ENCODE measurements around the gene NOP56. TPM values are rescaled to one million over a fixed set of nuclear protein-coding genes. Genes with fewer than 3 reads are reported as not detected.

The NOP56 gene, protein sequence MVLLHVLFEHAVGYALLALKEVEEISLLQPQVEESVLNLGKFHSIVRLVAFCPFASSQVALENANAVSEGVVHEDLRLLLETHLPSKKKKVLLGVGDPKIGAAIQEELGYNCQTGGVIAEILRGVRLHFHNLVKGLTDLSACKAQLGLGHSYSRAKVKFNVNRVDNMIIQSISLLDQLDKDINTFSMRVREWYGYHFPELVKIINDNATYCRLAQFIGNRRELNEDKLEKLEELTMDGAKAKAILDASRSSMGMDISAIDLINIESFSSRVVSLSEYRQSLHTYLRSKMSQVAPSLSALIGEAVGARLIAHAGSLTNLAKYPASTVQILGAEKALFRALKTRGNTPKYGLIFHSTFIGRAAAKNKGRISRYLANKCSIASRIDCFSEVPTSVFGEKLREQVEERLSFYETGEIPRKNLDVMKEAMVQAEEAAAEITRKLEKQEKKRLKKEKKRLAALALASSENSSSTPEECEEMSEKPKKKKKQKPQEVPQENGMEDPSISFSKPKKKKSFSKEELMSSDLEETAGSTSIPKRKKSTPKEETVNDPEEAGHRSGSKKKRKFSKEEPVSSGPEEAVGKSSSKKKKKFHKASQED
- 350 and 393 TPM in 2 replicates for total RNA-seq (2014; rRNA removed; shearing (Covaris generic))
- 151 and 161 TPM in 2 replicates for polyA plus RNA-seq (2015; cell fraction: cytosol; rRNA removed)
- polyA plus RNA-seq (2015; cell fraction: nucleus; rRNA removed): 1,271 and 1,364 TPM in 2 replicates

DNA sequence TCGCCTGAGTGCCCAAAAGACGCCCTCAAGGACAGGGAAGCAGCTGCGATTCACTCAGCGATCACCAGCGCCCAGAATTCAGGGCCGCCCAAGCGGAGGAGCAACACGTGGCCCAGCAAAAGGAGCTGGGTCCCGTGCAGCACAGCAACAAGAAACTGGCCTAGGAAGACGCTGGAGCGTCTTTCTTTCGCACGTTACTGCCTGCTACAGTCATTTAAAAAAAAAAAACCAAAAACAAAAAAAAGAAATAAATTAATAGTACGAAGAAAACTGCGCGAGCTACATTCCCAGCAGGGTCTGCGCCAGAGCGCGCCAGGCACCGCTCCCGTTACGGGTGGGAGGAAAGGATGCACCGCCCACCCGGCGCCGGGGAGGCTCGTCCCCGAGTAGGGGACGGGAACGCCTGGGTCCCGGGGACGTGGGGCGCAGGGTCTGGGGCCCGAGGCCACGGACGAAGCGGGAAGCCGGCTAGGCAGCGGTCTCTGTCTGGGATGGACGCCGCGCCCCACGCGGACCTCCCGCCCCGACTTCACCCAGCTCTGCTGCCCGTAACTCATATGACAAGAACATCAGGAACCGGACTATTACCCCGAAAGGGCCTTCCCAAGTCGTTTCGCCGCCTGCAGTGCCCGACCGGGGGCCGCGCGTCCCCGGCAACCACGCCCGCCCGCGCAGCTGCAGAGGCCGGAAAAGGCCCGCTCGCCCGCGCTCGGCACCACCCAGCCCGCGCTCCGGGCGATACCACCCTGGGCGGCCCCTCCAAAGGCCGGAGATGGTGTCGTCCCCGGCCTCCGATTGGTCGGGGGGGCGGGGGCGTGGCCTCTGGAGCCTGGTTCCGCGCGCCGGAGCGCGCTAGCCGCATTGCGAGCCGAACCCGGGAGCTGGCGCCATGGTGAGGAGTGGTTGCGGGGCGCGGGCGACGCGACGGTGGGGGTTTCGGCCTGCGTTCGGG, at the start of gene NOP56:
Gene NOP56 (plus strand): TSS at position 861 of the 952 bp plus-strand sequence. CDS start 29 bp downstream, at position 890.
- in situ Hi-C loops (cut with HindIII; ENCODE audit: low pct_unique_long_range_greater_than_20kb, low sequenced_read_pairs): no loop called here
- peak; percentile 92 for DNase-seq (ENCODE audit: low read depth, low spot score)

DNA sequence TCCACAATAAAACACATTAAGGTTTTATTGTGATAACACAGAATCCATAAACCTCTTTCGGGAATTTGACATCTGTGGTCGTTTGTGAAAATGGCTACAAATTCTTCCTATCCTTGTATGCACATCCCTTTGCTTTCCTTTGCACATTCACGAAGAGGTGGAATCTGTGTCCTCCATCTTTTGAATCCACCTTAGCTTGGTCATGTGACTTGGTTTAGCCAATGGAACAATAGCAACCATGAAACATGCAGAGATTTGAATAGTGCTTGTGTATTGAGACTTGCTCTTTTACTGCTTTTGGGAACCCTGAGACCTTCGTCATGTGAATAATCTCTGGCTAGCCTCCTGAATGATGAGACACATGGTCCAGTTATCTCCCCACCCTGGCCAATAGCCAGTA, 49.7 kb upstream of the NOP56 start:
- peak; percentile 43 for DNase-seq (ENCODE audit: low read depth, low spot score)
- in situ Hi-C loops (cut with HindIII; ENCODE audit: low pct_unique_long_range_greater_than_20kb, low sequenced_read_pairs): no loop called here

DNA sequence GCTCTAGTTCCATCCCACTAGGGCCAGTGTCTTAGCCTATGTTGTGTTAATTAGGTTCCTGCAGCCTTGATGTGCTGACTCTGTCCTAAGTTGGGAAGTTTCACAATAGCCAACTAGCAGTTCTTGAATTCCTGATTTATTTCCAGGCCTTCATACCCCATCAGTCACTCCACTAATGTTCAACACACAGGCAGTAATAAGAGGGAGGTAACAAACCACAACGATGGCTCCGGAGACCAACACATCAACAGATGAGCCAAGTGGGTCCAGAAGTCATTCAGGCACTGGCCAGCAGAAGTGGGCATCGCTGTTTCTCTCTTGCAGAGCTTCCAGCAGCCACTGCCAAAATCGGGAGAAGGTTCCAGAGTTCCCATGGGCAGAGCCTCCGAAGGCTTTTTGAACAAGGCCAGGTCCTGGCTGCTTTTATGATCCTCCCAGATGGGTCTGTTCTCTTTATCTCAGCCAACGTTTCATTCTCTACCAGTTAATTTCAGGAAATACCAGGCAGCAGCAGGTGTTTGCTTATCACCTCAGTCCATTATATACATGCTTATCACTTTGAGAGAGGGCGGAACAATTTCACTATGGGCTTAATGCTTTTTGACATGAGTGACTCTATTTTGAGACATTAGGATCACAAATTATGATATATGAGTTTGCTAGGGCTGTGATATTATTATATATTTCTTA, 48.5 kb upstream of the NOP56 start:
- in situ Hi-C loops (cut with HindIII; ENCODE audit: low pct_unique_long_range_greater_than_20kb, low sequenced_read_pairs): no loop called here
- no peak for DNase-seq (ENCODE audit: low read depth, low spot score)

DNA sequence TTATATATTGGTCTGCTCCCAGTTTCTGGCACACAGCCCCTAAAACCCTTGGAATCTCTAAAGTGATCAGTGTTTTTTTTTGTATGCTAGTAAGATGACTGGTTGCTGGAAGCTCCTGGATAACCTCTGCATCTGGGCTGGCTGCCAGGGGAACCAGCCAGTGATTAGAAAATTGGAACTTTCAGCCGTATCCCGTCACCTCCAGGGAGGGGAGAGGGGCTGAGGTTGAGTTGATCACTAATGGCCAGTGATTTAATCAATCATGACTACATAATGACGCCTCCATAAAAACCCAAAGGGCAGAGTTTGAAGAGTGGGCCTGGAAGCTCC, 48.0 kb upstream of the NOP56 start:
- DNase-seq (ENCODE audit: low read depth, low spot score): no peak
- in situ Hi-C loops (cut with HindIII; ENCODE audit: low pct_unique_long_range_greater_than_20kb, low sequenced_read_pairs): no loop called here

DNA sequence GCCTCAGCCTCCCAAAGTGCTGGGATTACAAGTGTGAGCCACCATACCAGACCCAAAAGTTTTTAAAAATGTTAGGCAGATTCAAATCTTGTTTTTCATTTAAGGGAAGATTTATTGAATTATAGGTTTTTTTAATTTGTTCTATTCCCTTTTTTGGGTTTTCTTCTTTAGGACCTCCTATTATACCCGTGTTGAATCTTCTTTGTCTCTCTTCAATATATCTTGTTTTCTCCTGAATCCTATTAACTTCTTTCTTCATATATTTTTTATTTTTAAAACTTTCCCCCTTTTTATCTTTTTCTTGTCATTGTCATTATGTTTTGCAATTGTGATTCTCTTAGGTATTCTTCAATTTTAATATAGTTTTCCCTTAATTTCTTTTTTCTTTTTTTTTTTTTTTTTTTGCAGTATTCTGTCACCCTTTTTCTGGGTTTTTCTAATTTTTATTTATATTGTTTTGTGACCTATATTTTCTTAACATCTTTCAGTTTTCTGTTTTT, 45.9 kb upstream of the NOP56 start:
- in situ Hi-C loops (cut with HindIII; ENCODE audit: low pct_unique_long_range_greater_than_20kb, low sequenced_read_pairs): no loop called here
- no peak for DNase-seq (ENCODE audit: low read depth, low spot score)

DNA sequence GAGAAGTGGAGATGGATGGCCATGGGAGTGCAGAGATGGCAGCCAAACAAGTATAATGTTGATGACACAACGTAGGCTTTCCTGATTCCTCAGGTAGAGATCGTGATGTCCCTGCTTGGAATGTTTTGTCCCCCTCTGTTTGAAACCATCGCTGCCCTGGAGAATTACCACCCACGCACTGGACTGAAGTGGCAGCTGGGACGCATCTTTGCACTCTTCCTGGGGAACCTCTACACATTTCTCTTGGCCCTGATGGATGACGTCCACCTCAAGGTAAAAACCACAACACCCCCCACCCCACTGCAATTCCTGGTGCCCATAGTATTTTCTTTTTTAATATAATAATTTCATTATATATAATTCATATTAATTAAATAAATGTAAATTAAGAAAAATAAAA, 42.1 kb upstream of the NOP56 start:
- in situ Hi-C loops (cut with HindIII; ENCODE audit: low pct_unique_long_range_greater_than_20kb, low sequenced_read_pairs): no loop called here
- DNase-seq (ENCODE audit: low read depth, low spot score): no peak

DNA sequence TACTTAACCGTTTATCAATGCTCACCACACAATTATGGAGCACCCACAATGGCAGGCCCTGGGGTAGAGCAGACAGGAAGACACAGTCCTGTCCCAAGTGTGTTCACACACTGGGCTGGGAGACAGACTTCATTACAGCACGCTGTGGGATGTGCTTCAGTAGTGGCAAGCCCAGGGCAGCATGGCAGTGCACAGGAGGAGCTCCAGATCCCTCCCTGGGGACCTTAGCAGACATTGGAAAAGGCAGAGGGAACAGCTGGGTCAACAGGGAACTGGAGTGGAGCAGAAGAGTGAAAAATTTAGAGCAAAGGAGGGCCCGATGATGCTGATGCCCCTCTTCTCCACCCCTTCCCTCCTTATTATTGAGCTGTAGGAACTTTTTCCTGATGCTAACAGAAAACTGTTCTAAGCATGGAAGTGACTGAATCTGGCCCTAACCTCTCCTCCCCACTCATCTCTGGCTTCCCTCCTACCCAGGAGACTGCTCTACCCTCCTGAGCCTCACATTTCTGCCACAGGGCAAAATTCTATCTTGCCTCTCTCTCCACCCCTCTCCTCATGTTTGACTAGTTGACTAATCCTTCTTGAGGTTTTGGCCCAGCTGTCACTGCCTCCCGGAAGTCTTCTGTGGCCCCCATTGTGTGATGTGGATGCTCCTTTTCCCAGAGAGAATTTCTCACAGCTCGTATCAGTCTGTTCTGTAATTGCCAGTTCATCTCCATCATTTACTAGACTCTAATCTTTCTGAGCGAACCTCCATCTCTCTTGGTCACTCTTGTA, 41.3 kb upstream of the NOP56 start:
- in situ Hi-C loops (cut with HindIII; ENCODE audit: low pct_unique_long_range_greater_than_20kb, low sequenced_read_pairs): no loop called here
- no peak for DNase-seq (ENCODE audit: low read depth, low spot score)

DNA sequence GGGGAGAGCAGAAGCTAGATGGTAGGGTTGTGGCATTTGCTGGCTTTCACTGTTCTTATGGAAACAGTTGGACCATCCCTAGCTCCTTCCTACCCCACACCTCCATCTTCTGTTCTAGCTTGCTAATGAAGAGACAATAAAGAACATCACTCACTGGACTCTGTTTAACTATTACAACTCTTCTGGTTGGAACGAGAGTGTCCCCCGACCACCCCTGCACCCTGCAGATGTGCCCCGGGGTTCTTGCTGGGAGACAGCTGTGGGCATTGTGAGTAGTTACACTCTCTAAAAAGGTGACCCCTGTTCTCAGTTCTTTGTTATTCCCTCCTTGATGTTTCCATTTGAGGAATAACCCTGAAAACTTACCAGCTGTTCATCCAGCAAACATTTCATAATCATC, 40.4 kb upstream of the NOP56 start:
- in situ Hi-C loops (cut with HindIII; ENCODE audit: low pct_unique_long_range_greater_than_20kb, low sequenced_read_pairs): no loop called here
- DNase-seq (ENCODE audit: low read depth, low spot score): no peak

DNA sequence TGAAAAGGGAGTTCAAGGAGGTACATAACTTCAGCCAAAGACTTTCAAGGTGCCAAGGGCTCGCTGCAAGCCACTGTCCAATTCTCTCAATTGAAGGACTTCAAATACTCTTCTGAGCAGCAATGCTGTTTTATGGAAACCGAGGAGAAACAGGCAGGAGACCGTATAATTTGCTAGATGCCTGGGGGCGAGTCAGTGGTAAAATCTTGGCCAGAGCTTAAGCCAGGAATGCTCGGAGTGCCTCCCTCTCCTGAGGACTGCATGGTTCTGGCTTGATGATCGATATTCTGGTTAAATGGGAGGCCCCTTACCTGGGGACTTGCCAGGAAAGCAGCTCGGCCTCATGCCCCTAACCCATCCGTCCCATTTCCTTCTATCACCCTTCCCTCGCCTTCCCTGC, 35.8 kb upstream of the NOP56 start:
- in situ Hi-C loops (cut with HindIII; ENCODE audit: low pct_unique_long_range_greater_than_20kb, low sequenced_read_pairs): no loop called here
- DNase-seq (ENCODE audit: low read depth, low spot score): no peak

DNA sequence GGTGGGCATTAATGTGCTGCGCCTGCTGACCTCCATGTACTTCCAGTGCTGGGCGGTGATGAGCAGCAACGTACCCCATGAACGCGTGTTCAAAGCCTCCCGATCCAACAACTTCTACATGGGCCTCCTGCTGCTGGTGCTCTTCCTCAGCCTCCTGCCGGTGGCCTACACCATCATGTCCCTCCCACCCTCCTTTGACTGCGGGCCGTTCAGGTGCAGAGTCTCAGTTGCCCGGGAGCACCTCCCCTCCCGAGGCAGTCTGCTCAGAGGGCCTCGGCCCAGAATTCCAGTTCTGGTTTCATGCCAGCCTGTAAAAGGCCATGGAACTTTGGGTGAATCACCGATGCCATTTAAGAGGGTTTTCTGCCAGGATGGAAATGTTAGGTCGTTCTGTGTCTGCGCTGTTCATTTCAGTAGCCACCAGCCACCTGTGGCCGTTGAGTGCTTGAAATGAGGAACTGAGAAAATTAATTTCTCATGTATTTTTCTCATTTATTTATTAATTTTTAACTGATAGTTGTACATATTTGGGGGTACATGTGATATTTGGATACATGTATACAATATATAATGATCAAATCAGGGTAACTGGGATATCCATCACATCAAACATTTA, 35.2 kb upstream of the NOP56 start:
- no peak for DNase-seq (ENCODE audit: low read depth, low spot score)
- in situ Hi-C loops (cut with HindIII; ENCODE audit: low pct_unique_long_range_greater_than_20kb, low sequenced_read_pairs): no loop called here

DNA sequence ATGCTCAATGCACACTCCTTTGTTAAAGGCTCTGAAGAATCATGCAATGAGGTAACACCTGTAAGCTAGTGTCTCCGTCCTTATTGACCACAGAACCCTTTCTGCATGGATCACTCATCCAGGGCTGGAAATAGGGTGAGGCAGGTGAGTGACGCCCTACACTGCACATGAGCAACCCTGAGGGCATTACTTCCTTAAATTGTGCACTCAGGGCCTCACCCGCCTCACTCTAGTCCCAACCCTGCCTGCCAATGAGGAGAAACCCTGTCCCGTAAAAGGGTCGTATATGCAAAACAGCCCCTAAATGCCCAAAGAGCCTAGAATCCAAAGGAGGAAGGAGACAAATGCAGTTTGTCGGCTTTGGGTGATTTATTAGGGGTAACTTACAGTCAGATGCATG, 33.6 kb upstream of the NOP56 start:
- in situ Hi-C loops (cut with HindIII; ENCODE audit: low pct_unique_long_range_greater_than_20kb, low sequenced_read_pairs): no loop called here
- DNase-seq (ENCODE audit: low read depth, low spot score): no peak

DNA sequence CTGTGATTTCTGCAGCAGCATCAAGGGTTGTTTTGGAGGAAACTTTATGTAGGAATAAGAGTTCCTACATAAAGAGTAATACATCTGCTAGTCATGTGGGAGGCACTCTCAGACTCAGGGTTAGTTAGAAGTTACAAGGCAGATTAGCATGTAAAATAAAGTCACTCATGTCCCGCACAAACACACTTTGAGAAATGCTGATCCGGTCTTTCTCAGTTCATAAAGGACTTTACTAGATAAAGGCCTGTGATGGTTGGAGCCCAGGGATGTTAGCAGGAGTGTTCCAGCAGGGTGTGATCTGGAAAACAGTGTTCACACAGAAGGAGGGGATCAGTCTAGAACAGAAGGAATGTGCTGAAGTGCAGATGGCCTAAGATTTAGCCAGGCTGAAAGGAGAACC, 33.1 kb upstream of the NOP56 start:
- in situ Hi-C loops (cut with HindIII; ENCODE audit: low pct_unique_long_range_greater_than_20kb, low sequenced_read_pairs): no loop called here
- DNase-seq (ENCODE audit: low read depth, low spot score): no peak

DNA sequence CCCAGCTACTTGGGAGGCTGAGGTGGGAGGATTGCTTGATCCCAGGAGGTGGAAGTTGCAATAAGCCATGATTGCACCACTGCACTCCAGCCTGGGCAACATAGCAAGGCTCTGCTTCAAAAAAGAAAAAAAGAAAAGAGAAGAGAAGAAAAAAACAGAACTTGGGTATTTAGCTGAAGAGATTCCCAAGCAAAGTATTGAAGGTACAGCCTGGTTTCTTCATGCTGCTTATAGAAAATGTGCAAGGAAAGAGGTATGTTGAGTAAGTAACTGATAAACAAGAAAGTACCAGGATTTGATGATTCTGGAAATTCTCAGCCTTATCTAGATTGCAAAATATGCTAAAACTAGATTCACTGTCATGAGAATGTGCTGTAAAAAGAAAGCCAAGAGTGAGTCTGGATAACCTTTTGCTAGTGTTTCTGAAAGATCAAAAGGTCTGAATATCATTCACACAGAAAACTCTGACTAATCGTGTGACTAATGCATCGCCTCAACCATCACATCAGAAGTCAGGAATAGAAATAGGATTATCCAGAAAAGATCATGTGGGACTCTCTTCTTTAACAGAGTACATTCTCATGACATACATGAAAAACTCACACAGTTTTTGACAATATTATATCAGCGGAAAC, 32.4 kb upstream of the NOP56 start:
- peak; percentile 35 for DNase-seq (ENCODE audit: low read depth, low spot score)
- in situ Hi-C loops (cut with HindIII; ENCODE audit: low pct_unique_long_range_greater_than_20kb, low sequenced_read_pairs): no loop called here

DNA sequence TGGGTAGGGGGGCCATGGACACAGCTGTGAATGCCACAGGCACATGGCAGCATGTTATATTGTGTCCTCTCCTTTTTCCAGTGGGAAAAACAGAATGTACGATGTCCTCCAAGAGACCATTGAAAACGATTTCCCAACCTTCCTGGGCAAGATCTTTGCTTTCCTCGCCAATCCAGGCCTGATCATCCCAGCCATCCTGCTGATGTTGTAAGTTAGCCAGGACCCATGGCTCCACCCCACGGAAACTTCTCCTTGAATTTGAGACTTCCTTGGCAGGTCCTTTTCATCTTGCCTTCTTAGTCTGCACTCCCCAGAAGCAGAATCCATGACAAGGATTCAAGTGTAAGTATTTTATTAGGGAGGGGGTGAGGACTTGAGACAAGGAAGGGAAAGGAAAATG, 28.2 kb upstream of the NOP56 start:
- in situ Hi-C loops (cut with HindIII; ENCODE audit: low pct_unique_long_range_greater_than_20kb, low sequenced_read_pairs): no loop called here
- DNase-seq (ENCODE audit: low read depth, low spot score): no peak

DNA sequence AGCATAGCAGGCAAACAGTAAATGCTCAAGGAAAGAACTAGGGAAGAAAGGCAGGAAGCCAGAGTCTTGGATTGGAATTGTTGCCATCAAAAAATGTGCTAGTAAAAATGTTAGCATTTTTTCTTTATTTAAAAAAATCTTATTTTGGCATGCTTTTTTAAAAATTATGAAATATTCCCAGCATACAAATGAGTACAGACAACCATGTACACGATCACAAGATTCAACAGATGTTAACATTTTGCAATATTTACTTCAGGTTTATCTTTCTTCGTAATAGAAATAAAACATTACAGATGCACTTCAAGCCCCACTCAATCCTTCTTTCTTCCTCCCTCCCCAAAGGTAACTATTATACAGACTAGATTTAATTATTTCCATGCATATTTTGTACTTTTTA, 27.4 kb upstream of the NOP56 start:
- in situ Hi-C loops (cut with HindIII; ENCODE audit: low pct_unique_long_range_greater_than_20kb, low sequenced_read_pairs): no loop called here
- no peak for DNase-seq (ENCODE audit: low read depth, low spot score)
